ENCODE measurements around the gene CXCR2. TPM values are rescaled to one million over a fixed set of nuclear protein-coding genes. Genes with fewer than 3 reads are reported as not detected.

CXCR2 gene
- polyA plus RNA-seq, 1 of the 3 experiments (the other 2 are of a cell fraction), result not detected

GRCh38 chr2:218127929-218128455 lies 2.2 kb downstream of the CXCR2 start:
- no peak for TF ChIP-seq RCOR1 (IDR thresholded peaks at IDR 0.05; ENCODE audit: low read length)
- TF ChIP-seq, protein P1, sequence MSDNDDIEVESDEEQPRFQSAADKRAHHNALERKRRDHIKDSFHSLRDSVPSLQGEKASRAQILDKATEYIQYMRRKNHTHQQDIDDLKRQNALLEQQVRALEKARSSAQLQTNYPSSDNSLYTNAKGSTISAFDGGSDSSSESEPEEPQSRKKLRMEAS (IDR thresholded peaks at IDR 0.05; ENCODE audit: low read depth), result no peak
- TF ChIP-seq, protein P2, sequence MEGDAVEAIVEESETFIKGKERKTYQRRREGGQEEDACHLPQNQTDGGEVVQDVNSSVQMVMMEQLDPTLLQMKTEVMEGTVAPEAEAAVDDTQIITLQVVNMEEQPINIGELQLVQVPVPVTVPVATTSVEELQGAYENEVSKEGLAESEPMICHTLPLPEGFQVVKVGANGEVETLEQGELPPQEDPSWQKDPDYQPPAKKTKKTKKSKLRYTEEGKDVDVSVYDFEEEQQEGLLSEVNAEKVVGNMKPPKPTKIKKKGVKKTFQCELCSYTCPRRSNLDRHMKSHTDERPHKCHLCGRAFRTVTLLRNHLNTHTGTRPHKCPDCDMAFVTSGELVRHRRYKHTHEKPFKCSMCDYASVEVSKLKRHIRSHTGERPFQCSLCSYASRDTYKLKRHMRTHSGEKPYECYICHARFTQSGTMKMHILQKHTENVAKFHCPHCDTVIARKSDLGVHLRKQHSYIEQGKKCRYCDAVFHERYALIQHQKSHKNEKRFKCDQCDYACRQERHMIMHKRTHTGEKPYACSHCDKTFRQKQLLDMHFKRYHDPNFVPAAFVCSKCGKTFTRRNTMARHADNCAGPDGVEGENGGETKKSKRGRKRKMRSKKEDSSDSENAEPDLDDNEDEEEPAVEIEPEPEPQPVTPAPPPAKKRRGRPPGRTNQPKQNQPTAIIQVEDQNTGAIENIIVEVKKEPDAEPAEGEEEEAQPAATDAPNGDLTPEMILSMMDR (IDR thresholded peaks at IDR 0.05), result no peak
- TF ChIP-seq, protein P3, sequence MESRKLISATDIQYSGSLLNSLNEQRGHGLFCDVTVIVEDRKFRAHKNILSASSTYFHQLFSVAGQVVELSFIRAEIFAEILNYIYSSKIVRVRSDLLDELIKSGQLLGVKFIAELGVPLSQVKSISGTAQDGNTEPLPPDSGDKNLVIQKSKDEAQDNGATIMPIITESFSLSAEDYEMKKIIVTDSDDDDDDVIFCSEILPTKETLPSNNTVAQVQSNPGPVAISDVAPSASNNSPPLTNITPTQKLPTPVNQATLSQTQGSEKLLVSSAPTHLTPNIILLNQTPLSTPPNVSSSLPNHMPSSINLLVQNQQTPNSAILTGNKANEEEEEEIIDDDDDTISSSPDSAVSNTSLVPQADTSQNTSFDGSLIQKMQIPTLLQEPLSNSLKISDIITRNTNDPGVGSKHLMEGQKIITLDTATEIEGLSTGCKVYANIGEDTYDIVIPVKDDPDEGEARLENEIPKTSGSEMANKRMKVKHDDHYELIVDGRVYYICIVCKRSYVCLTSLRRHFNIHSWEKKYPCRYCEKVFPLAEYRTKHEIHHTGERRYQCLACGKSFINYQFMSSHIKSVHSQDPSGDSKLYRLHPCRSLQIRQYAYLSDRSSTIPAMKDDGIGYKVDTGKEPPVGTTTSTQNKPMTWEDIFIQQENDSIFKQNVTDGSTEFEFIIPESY (IDR thresholded peaks at IDR 0.05; ENCODE audit: borderline replicate concordance, low read depth), result no peak
- TF ChIP-seq RXRA (IDR thresholded peaks at IDR 0.05; ENCODE audit: borderline replicate concordance, low read depth), result no peak
- peaks cover 18% of the 10 kb centered on the region for H3K27me3 ChIP-seq (ENCODE audit: insufficient read depth)
- H3K9ac ChIP-seq, result no peak overlapping the region
- no peak overlapping the region for H3K4me2 ChIP-seq
- no peaks in the 10 kb centered on the region for H3F3A ChIP-seq (replicated peaks; ENCODE audit: insufficient read depth)
- no peaks in the 10 kb centered on the region for H4K20me1 ChIP-seq (ENCODE audit: insufficient read depth)
- H3K9me3 ChIP-seq, result no peaks in the 10 kb centered on the region
- POLR2A ChIA-PET, result no interaction called here
- no peak overlapping the region for H3K4me3 ChIP-seq (ENCODE audit: low read depth in 2 of 2, low read length in 1 of 2)
- no peak for DNase-seq
- H3K79me2 ChIP-seq (ENCODE audit: insufficient read depth), result no peaks in the 10 kb centered on the region
- no peak overlapping the region for H3K27ac ChIP-seq (ENCODE audit: low read depth in 2 of 2, low read length in 1 of 2)
- WGBS (ENCODE audit: low lambda C conversion rate), result 33% methylated on average over 3 of the region's 3 CpGs
- no peaks in the 10 kb centered on the region for H3K4me1 ChIP-seq (ENCODE audit: control insufficient read depth in 1 of 2, insufficient read depth in 2 of 2, low read depth in 1 of 2, low read length in 1 of 2)
- H3K9me2 ChIP-seq, result no peaks in the 10 kb centered on the region
- no peaks in the 10 kb centered on the region for H3K36me3 ChIP-seq (replicated peaks in 1 of 2; ENCODE audit: control insufficient read depth in 1 of 2, insufficient read depth in 2 of 2, low read length in 1 of 2)
- CTCF ChIA-PET, result interaction anchor here (0.6 kb wide), 1 partner anchor 244 kb away, joined by 3 read pairs; no protein-coding TSS in a partner anchor
- no peak overlapping the region for H2AFZ ChIP-seq (ENCODE audit: low read depth)

DNA sequence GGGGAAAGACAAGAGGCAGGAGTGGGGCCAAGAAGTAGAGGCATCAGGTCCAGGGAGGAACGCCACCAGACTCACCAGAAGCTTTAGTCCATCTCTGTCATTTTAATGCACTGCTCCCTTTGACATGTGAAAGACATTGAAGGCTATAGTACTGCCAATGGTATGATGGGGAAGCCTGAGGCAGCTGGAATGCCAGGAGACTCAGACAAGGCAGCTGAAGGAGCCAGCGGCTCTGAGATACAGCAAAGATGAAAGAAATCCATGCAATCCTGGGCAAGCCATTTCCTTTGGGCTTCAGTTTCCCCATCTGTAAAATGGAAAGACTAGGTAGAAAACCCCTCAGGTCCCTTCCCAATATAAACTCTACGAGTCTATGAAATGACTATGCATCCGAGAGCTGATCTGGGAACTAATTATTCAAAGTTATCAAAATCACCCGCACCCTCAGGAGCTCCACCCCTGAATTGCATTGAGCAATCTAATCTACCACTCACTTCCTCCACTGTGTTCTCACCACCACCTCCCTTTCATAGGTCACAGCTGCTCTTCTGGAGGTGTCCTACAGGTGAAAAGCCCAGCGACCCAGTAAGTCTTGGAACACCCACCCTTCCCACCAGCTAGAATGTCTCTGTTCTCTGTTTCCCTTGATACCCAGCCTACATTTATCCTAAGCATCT lies 3.1 kb downstream of the CXCR2 start:
- ChIA-PET CTCF (no interaction called here), POLR2A (no interaction called here)
- H3K4me2 ChIP-seq, result no peak overlapping the region
- H3K27ac ChIP-seq (ENCODE audit: low read depth in 2 of 2, low read length in 1 of 2), result no peak overlapping the region
- H3K4me3 ChIP-seq (ENCODE audit: low read depth in 2 of 2, low read length in 1 of 2), result no peak overlapping the region
- DNase-seq, result no peak
- TF ChIP-seq TAF1 (IDR thresholded peaks at IDR 0.05; ENCODE audit: borderline replicate concordance, low read depth, low read length), result no peak
- TF ChIP-seq, protein P3 (IDR thresholded peaks at IDR 0.05; ENCODE audit: borderline replicate concordance, low read depth), result no peak
- no peak for TF ChIP-seq RAD21 (IDR thresholded peaks at IDR 0.05; ENCODE audit: low read length)
- TF ChIP-seq POLR2AphosphoS5 (IDR thresholded peaks at IDR 0.05; ENCODE audit: low read depth, low read length), result no peak
- no peaks in the 10 kb centered on the region for H3K9me3 ChIP-seq
- H3K9ac ChIP-seq, result no peak overlapping the region
- no peaks in the 10 kb centered on the region for H3K36me3 ChIP-seq (replicated peaks in 1 of 2; ENCODE audit: control insufficient read depth in 1 of 2, insufficient read depth in 2 of 2, low read length in 1 of 2)
- no peak overlapping the region for H2AFZ ChIP-seq (ENCODE audit: low read depth)
- H3K9me2 ChIP-seq, result no peaks in the 10 kb centered on the region
- H3F3A ChIP-seq (replicated peaks; ENCODE audit: insufficient read depth), result no peaks in the 10 kb centered on the region
- no peaks in the 10 kb centered on the region for H3K4me1 ChIP-seq (ENCODE audit: control insufficient read depth in 1 of 2, insufficient read depth in 2 of 2, low read depth in 1 of 2, low read length in 1 of 2)
- no peaks in the 10 kb centered on the region for H4K20me1 ChIP-seq (ENCODE audit: insufficient read depth)
- 55% methylated on average over 6 of the region's 6 CpGs for WGBS (ENCODE audit: low lambda C conversion rate)
- H3K79me2 ChIP-seq (ENCODE audit: insufficient read depth), result no peaks in the 10 kb centered on the region
- H3K27me3 ChIP-seq (ENCODE audit: insufficient read depth), result peaks cover 19% of the 10 kb centered on the region

Data from SK-N-SH (cell line).